ENCODE measurements around the gene CDCA7.
"Not testable (repeated sequence)": the region's sequence is repeated elsewhere in the genome, so short reads cannot be mapped to it uniquely, and the experiment has no call there.

The CDCA7 gene

DNA sequence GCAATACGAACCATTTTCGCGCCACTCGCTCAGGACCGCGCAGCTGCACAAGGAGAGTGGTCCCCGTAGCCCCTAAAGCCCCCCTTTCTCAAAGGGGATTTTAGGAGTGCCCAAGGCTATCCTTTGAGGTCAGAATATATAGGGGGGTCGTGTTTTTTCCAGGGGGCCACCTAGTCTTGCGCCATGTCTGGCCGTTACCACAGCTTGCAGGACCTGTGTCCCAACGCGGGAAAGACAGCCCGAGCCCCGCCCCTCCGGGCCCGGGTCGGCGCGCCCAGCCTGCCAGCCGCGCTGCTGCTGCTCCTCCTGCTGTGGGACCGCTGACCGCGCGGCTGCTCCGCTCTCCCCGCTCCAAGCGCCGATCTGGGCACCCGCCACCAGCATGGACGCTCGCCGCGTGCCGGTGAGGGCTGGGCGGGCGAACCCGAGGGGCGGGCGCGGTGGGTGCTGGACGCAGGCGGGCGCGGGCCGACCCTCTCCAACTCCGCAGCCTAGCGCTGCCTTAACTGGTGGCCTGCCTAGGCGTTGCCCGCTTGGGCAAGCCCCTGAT lies at the start of gene CDCA7:
TSS of gene CDCA7 (plus strand) at position 291 of the 550 bp plus-strand sequence. CDS start at position 383, 92 bp downstream.
- peaks cover 78% of the 10 kb centered on the region for H3K27me3 ChIP-seq (replicated peaks; ENCODE audit: insufficient read depth, low read length)
- peaks cover 21% of the 10 kb centered on the region for H3K4me1 ChIP-seq (ENCODE audit: low read length)
- H3K4me3 ChIP-seq (ENCODE audit: low read length) = peak within 1 kb of the TSS; percentile 76
- peak; percentile 59 for DNase-seq
- no peaks in the 10 kb centered on the region for H3K9me2 ChIP-seq (replicated peaks; ENCODE audit: insufficient read depth, low read length)
- H3K9me3 ChIP-seq (replicated peaks; ENCODE audit: insufficient read depth, low read length) = no peaks in the 10 kb centered on the region
- peak within 1 kb of the TSS; percentile 40; the same call in 1 of the 2 replicates for H3K27ac ChIP-seq (ENCODE audit: low read length)
- TF ChIP-seq, protein P1, sequence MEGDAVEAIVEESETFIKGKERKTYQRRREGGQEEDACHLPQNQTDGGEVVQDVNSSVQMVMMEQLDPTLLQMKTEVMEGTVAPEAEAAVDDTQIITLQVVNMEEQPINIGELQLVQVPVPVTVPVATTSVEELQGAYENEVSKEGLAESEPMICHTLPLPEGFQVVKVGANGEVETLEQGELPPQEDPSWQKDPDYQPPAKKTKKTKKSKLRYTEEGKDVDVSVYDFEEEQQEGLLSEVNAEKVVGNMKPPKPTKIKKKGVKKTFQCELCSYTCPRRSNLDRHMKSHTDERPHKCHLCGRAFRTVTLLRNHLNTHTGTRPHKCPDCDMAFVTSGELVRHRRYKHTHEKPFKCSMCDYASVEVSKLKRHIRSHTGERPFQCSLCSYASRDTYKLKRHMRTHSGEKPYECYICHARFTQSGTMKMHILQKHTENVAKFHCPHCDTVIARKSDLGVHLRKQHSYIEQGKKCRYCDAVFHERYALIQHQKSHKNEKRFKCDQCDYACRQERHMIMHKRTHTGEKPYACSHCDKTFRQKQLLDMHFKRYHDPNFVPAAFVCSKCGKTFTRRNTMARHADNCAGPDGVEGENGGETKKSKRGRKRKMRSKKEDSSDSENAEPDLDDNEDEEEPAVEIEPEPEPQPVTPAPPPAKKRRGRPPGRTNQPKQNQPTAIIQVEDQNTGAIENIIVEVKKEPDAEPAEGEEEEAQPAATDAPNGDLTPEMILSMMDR (IDR thresholded peaks at IDR 0.05; ENCODE audit: low read length) = no peak
- no peak for TF ChIP-seq EZH2 (optimal IDR thresholded peaks at IDR 0.05; ENCODE audit: low read depth, low read length)
- no peak for TF ChIP-seq EZH2phosphoT487 (IDR thresholded peaks at IDR 0.05; ENCODE audit: low read length)
- H3K9ac ChIP-seq (ENCODE audit: low read length) = peak within 1 kb of the TSS; percentile 84
- peak within 1 kb of the TSS; percentile 85 for H3K4me2 ChIP-seq (ENCODE audit: low read depth, low read length)
- H3K36me3 ChIP-seq (replicated peaks; ENCODE audit: insufficient read depth, low read length) = no peaks in the 10 kb centered on the region
- H4K20me1 ChIP-seq (ENCODE audit: insufficient read depth, low read length) = peaks cover 5% of the 10 kb centered on the region; the same call in 1 of the 2 replicates
- peak within 1 kb of the TSS; percentile 84 for H2AFZ ChIP-seq (ENCODE audit: low read length)
- peaks cover 15% of the 10 kb centered on the region for H3K79me2 ChIP-seq (ENCODE audit: low read length)
- peaks cover 15% of the 10 kb centered on the region for H3F3A ChIP-seq (ENCODE audit: insufficient read depth, low read length)

DNA sequence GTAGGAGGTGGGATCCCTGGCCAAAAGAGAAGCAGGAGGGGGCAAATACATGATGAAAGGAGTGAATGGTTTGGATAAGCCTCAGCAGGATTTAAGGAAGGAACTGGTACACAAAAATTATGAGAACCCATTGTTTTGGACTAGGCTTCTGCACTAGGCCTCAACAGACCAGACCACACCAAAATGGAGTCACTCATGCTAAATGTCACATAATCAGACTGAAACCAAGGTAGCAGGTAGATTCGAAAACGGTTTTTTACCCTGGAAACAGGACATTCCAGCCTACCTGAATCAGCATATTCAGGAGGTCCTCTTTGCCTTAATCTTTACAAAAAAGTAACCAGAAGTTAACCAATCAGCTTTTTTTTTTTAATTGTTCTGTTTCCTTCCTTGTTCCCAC lies 49.4 kb upstream of the CDCA7 start:
- no peaks in the 10 kb centered on the region for H3K9me3 ChIP-seq (replicated peaks; ENCODE audit: insufficient read depth, low read length)
- no peaks in the 10 kb centered on the region for H3K4me1 ChIP-seq (ENCODE audit: low read length)
- H3K27me3 ChIP-seq (replicated peaks; ENCODE audit: insufficient read depth, low read length) = no peaks in the 10 kb centered on the region
- H2AFZ ChIP-seq (ENCODE audit: low read length) = no peak overlapping the region
- DNase-seq = no peak
- no peaks in the 10 kb centered on the region for H3K9me2 ChIP-seq (replicated peaks; ENCODE audit: insufficient read depth, low read length)
- H3K4me3 ChIP-seq (ENCODE audit: low read length) = no peak overlapping the region
- H3K9ac ChIP-seq (ENCODE audit: low read length) = no peak overlapping the region
- no peaks in the 10 kb centered on the region for H3K36me3 ChIP-seq (replicated peaks; ENCODE audit: insufficient read depth, low read length)
- H3K27ac ChIP-seq (ENCODE audit: low read length) = no peak overlapping the region
- TF ChIP-seq EZH2phosphoT487 (IDR thresholded peaks at IDR 0.05; ENCODE audit: low read length) (no peak), EZH2 (optimal IDR thresholded peaks at IDR 0.05; ENCODE audit: low read depth, low read length) (no peak)
- TF ChIP-seq, protein P1 (IDR thresholded peaks at IDR 0.05; ENCODE audit: low read length) = no peak
- H3K4me2 ChIP-seq (ENCODE audit: low read depth, low read length) = no peak overlapping the region
- H4K20me1 ChIP-seq (ENCODE audit: insufficient read depth, low read length) = no peaks in the 10 kb centered on the region
- no peaks in the 10 kb centered on the region for H3K79me2 ChIP-seq (ENCODE audit: low read length)
- H3F3A ChIP-seq (ENCODE audit: insufficient read depth, low read length) = no peaks in the 10 kb centered on the region

DNA sequence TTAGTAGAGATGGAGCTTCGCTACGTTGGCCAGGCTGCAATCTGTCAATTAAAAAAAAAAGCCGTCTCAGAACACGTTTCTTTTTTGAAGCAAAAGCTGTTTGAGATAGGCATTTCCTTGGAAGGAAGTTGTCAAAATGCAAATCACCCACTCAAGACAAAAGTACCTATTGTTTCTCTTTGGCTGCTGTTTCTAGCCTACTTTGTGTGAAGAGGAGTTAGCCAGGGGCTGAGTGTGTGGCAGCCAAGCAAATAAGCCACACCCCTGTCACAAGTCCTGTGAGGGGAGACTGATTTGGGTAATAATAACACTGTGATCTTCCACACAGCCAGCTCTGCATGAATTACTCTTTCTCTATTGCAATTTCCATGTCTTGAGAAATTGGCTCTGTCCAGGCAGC lies 47.4 kb upstream of the CDCA7 start:
- TF ChIP-seq EZH2 (optimal IDR thresholded peaks at IDR 0.05; ENCODE audit: low read depth, low read length) = no peak
- no peak for TF ChIP-seq EZH2phosphoT487 (IDR thresholded peaks at IDR 0.05; ENCODE audit: low read length)
- TF ChIP-seq, protein P1 (IDR thresholded peaks at IDR 0.05; ENCODE audit: low read length) = no peak
- no peaks in the 10 kb centered on the region for H4K20me1 ChIP-seq (ENCODE audit: insufficient read depth, low read length)
- H3K36me3 ChIP-seq (replicated peaks; ENCODE audit: insufficient read depth, low read length) = no peaks in the 10 kb centered on the region
- DNase-seq = no peak
- H3K27ac ChIP-seq (ENCODE audit: low read length) = no peak overlapping the region
- no peak overlapping the region for H3K9ac ChIP-seq (ENCODE audit: low read length)
- H3K9me2 ChIP-seq (replicated peaks; ENCODE audit: insufficient read depth, low read length) = no peaks in the 10 kb centered on the region
- H3K79me2 ChIP-seq (ENCODE audit: low read length) = no peaks in the 10 kb centered on the region
- no peak overlapping the region for H3K4me2 ChIP-seq (ENCODE audit: low read depth, low read length)
- H3K4me3 ChIP-seq (ENCODE audit: low read length) = no peak overlapping the region
- no peaks in the 10 kb centered on the region for H3K9me3 ChIP-seq (replicated peaks; ENCODE audit: insufficient read depth, low read length)
- H3F3A ChIP-seq (ENCODE audit: insufficient read depth, low read length) = no peaks in the 10 kb centered on the region
- H2AFZ ChIP-seq (ENCODE audit: low read length) = no peak overlapping the region
- no peaks in the 10 kb centered on the region for H3K4me1 ChIP-seq (ENCODE audit: low read length)
- no peaks in the 10 kb centered on the region for H3K27me3 ChIP-seq (replicated peaks; ENCODE audit: insufficient read depth, low read length)

DNA sequence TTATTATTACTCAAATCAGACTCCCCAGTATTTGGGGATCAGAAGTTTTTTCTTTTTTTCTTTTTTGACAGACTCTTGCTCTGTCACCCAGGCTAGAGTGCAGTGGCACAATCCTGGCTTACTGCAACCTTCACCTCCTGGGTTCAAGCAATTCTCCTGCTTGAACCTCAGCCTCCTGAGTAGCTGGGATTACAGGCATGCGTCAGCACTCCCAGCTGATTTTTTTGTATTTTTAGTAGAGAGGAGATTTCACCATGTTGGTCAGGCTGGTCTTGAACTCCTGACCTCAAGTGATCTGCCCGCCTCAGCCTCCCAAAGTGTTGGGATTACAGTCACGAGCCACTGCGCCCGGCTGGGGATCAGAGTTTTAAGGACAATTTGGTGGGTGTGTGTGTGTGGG lies 45.3 kb upstream of the CDCA7 start:
- H3K9me3 ChIP-seq (replicated peaks; ENCODE audit: insufficient read depth, low read length); H3K27ac ChIP-seq (ENCODE audit: low read length); H4K20me1 ChIP-seq (ENCODE audit: insufficient read depth, low read length); H3K4me1 ChIP-seq (ENCODE audit: low read length); H3F3A ChIP-seq (ENCODE audit: insufficient read depth, low read length); H3K27me3 ChIP-seq (replicated peaks; ENCODE audit: insufficient read depth, low read length); H3K9me2 ChIP-seq (replicated peaks; ENCODE audit: insufficient read depth, low read length); H2AFZ ChIP-seq (ENCODE audit: low read length); H3K36me3 ChIP-seq (replicated peaks; ENCODE audit: insufficient read depth, low read length); H3K9ac ChIP-seq (ENCODE audit: low read length); H3K4me2 ChIP-seq (ENCODE audit: low read depth, low read length); H3K4me3 ChIP-seq (ENCODE audit: low read length); DNase-seq; H3K79me2 ChIP-seq (ENCODE audit: low read length): not testable (repeated sequence)

Data from MM.1S (cell line).